IPS DF 6.9 (cell line): ENCODE results near the gene SLC5A5.

ENCODE experiments used
- DNase-seq: peaks from one replicate; pipeline ENCODE4 v3.0.0-alpha.2; 2013; ENCODE audit warnings: low read depth, low spot score
- H3K27ac ChIP-seq: one replicate; pipeline ENCODE4 v1.5.1; 2013; ENCODE audit warnings: low read length, control low read depth
- H3K27me3 ChIP-seq: 2 replicates; pipeline ENCODE4 v1.6.1; 2013; ENCODE audit warnings: mild to moderate bottlenecking, low read length; ENCODE audit not compliant: control insufficient read depth, insufficient read depth
- H3K36me3 ChIP-seq: 2 replicates; pipeline ENCODE4 v1.6.1; 2013; ENCODE audit warnings: low read length; ENCODE audit not compliant: control insufficient read depth, insufficient read depth
- H3K4me1 ChIP-seq: 2 replicates; pipeline ENCODE4 v1.6.1; 2013; ENCODE audit warnings: low read length; ENCODE audit not compliant: control insufficient read depth, insufficient read depth
- H3K4me3 ChIP-seq: 2 replicates; pipeline ENCODE4 v1.5.1; 2013; ENCODE audit warnings: mild to moderate bottlenecking, low read length
- H3K9me3 ChIP-seq: 2 replicates; pipeline ENCODE4 v1.6.1; 2013; ENCODE audit warnings: low read length, inconsistent platforms; ENCODE audit not compliant: control insufficient read depth, insufficient read depth
- WGBS: extraction: QIAGEN DNeasy Blood & Tissue Kit; methylation state at CpG from one replicate; pipeline ENCODE4 v1.1.7; 2013; ENCODE audit warnings: mixed read lengths, missing lambda C conversion rate; ENCODE audit not compliant: insufficient read length, insufficient coverage; 5-methylcytosine and 5-hydroxymethylcytosine counted together

The SLC5A5 gene

GRCh38 chr19:17871878-17872250 lies at the start of gene SLC5A5:
Gene SLC5A5, plus strand, starts transcription at chr19:17871945. Its CDS starts 375 bp downstream, at chr19:17872320.
- peaks cover 8% of the 10 kb centered on the region for H3K4me1 ChIP-seq
- WGBS: no CpG with 5 or more reads among the region's 26 CpGs
- no peaks in the 10 kb centered on the region for H3K9me3 ChIP-seq
- H3K36me3 ChIP-seq: no peaks in the 10 kb centered on the region
- H3K4me3 ChIP-seq: no peak within 1 kb of the TSS
- H3K27me3 ChIP-seq: no peaks in the 10 kb centered on the region
- DNase-seq: no peak
- H3K27ac ChIP-seq: no peak within 1 kb of the TSS

- no peak for DNase-seq
- H3K27ac ChIP-seq: no peak overlapping the region
Observed at GRCh38 chr19:17824339-17824738, 47.4 kb upstream of the SLC5A5 start.

GRCh38 chr19:17826508-17827056 lies 45.2 kb upstream of the SLC5A5 start:
- no peaks in the 10 kb centered on the region for H3K36me3 ChIP-seq
- no CpG with 5 or more reads among the region's 13 CpGs for WGBS

More at GRCh38 chr19:17824339-17824738, 47.4 kb upstream of the SLC5A5 start:
- Histone ChIP-seq H3K4me3 (no peak overlapping the region), H3K9me3 (no peaks in the 10 kb centered on the region), H3K36me3 (no peaks in the 10 kb centered on the region), H3K4me1 (no peaks in the 10 kb centered on the region), H3K27me3 (no peaks in the 10 kb centered on the region)
- no CpG with 5 or more reads among the region's 8 CpGs for WGBS

GRCh38 chr19:17829855-17830566 lies 41.7 kb upstream of the SLC5A5 start:
- H3K9me3 ChIP-seq: no peaks in the 10 kb centered on the region
- H3K27me3 ChIP-seq: no peaks in the 10 kb centered on the region
- H3K4me1 ChIP-seq: 0 out of 2 replicates have a peak, but pooled peaks cover 1% of the 10 kb centered on the region
- WGBS: no CpG with 5 or more reads among the region's 29 CpGs
- no peak overlapping the region for H3K27ac ChIP-seq
- H3K4me3 ChIP-seq: peak overlapping the region; percentile 31; the same call in 1 of the 2 replicates
- no peaks in the 10 kb centered on the region for H3K36me3 ChIP-seq
- peak; percentile 82 for DNase-seq

More at GRCh38 chr19:17826508-17827056, 45.2 kb upstream of the SLC5A5 start:
- Histone ChIP-seq H3K27ac (no peak overlapping the region), H3K4me1 (0 out of 2 replicates have a peak, but pooled peaks cover 1% of the 10 kb centered on the region), H3K27me3 (no peaks in the 10 kb centered on the region), H3K4me3 (no peak overlapping the region), H3K9me3 (no peaks in the 10 kb centered on the region)
- DNase-seq: no peak

GRCh38 chr19:17830567-17831418 lies 41.0 kb upstream of the SLC5A5 start:
- no peak overlapping the region for H3K27ac ChIP-seq
- no peaks in the 10 kb centered on the region for H3K36me3 ChIP-seq
- no peaks in the 10 kb centered on the region for H3K9me3 ChIP-seq
- peak; percentile 68 for DNase-seq
- H3K27me3 ChIP-seq: no peaks in the 10 kb centered on the region
- H3K4me1 ChIP-seq: 0 out of 2 replicates have a peak, but pooled peaks cover 1% of the 10 kb centered on the region
- no CpG with 5 or more reads among the region's 50 CpGs for WGBS
- peak overlapping the region; percentile 52; the same call in 1 of the 2 replicates for H3K4me3 ChIP-seq

- Histone ChIP-seq H3K27ac (no peak overlapping the region), H3K4me1 (0 out of 2 replicates have a peak, but pooled peaks cover 1% of the 10 kb centered on the region), H3K9me3 (no peaks in the 10 kb centered on the region), H3K36me3 (no peaks in the 10 kb centered on the region), H3K4me3 (peak overlapping the region; percentile 52; the same call in 1 of the 2 replicates), H3K27me3 (no peaks in the 10 kb centered on the region)
- WGBS: no CpG with 5 or more reads among the region's 25 CpGs
- no peak for DNase-seq
Observed at GRCh38 chr19:17831419-17831888, 40.3 kb upstream of the SLC5A5 start.

- Histone ChIP-seq H3K27ac (no peak overlapping the region), H3K9me3 (no peaks in the 10 kb centered on the region), H3K4me3 (no peak overlapping the region), H3K36me3 (no peaks in the 10 kb centered on the region), H3K4me1 (0 out of 2 replicates have a peak, but pooled peaks cover 1% of the 10 kb centered on the region), H3K27me3 (no peaks in the 10 kb centered on the region)
- no CpG with 5 or more reads among the region's 17 CpGs for WGBS
- no peak for DNase-seq
Observed at GRCh38 chr19:17832443-17833208, 39.1 kb upstream of the SLC5A5 start.

GRCh38 chr19:17834350-17835181 lies 37.2 kb upstream of the SLC5A5 start:
- Histone ChIP-seq H3K27ac (no peak overlapping the region), H3K4me1 (0 out of 2 replicates have a peak, but pooled peaks cover 1% of the 10 kb centered on the region), H3K4me3 (no peak overlapping the region), H3K36me3 (no peaks in the 10 kb centered on the region), H3K9me3 (no peaks in the 10 kb centered on the region), H3K27me3 (no peaks in the 10 kb centered on the region)
- no peak for DNase-seq
- no CpG with 5 or more reads among the region's 27 CpGs for WGBS
